GM08714 (cell line): ENCODE data around the gene CHST8.

Experiments
- H3K4me3 ChIP-seq: fragments of 200-500 bp; sonication (Bioruptor generic); 2 replicates; pipeline ENCODE4 v1.5.1; 2014; ENCODE audit warnings: mild to moderate bottlenecking, low read length, inconsistent platforms
- ZNF274 ChIP-seq: IDR thresholded peaks from 2 replicates; pipeline ENCODE4 v1.6.1; 2012; ENCODE audit warnings: mild to moderate bottlenecking, low read depth, low read length

Gene CHST8

DNA sequence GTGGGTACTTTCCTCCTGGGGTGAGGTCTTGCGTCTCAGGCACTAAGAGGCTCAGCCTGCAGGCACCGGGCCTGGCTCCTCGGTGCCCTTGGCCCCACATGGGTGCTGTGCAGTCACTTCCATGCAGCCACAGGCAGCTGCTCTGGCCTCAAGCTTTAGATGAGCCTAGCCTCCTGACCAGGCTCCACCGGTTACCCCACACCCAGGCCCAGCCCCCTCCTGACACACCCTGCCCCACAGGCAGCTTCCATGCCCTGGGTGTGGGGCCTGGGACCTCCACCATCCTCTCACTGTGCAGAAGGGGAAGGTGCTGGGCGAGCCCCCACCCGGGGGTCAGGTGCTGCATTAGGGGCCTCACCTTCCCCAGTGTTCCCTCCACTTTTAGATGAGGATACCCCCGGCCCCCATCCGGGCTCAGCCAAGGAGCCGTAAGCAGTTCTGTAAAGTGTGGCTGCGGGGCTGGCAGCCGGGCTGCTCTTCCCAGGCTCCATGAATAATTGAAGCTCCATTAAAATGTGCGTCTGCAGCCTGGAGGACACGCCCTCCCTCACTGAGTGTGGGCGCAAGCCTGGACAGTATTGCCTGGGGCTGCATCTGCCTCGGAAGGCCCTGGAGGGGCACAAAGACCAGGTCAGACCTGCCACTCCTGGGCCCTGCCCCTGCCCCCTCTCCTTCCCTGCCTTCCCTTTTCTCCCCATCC, 102.4 kb downstream of the CHST8 start:
- no peak overlapping the region for H3K4me3 ChIP-seq
- TF ChIP-seq ZNF274: no peak

DNA sequence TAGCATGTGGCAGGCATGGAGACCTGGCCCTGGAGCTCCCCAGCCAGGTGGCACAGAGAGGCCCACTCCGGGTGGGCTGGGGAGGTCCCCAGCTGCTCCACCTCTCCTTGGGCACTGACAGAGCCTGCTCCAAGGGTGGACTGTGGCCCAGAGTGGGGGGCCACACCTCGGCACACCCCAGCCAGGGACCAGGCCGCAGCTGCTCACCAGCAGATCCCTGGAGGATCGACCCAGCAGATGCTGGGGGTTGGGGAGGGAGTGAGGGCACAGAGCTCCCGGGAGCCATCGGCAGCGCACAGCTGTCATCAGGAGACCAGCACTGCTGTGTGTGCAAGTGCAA, 102.9 kb downstream of the CHST8 start:
- no peak for TF ChIP-seq ZNF274
- H3K4me3 ChIP-seq: no peak overlapping the region

DNA sequence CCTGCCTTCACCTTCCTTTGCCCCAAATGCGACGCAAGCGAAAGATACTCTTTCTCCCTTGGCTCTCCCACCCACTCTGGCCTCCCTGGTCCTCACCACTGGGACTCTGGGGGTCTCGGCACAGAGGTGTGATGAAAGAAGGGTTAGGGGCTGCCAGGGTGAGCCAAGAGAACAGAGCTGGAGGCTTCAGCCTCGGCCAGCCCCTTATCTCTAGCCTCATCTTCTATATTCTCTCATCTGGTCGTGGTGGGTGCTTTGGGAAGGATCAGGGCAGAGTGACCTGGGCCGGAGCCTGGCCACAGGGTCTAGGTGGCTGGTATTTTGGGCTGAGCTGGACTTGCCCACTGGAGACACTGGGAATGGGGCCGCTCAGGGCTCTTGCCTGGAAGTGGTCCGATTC, 103.8 kb downstream of the CHST8 start:
- H3K4me3 ChIP-seq: no peak overlapping the region
- TF ChIP-seq ZNF274: no peak

DNA sequence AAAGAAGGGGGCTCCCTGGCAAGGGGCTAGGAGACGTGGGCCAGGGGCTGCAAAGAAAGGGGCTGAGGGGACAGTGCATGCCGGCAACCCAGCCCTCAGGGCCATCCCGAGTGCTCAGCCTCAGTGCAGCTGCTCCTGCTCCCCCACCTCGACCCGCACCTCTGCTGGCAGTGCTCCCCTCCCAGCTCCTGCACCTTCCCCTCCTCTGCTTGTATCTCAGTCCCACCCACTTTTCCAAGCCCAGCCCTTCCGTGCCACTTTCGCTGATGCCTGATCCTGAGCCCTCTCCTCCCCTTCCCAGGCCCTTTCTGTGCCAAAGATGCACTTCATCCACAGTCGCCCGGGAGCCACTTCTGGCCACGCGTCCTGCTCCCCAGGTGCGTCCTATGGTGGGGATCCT, 105.0 kb downstream of the CHST8 start:
- TF ChIP-seq ZNF274: no peak
- H3K4me3 ChIP-seq: no peak overlapping the region

DNA sequence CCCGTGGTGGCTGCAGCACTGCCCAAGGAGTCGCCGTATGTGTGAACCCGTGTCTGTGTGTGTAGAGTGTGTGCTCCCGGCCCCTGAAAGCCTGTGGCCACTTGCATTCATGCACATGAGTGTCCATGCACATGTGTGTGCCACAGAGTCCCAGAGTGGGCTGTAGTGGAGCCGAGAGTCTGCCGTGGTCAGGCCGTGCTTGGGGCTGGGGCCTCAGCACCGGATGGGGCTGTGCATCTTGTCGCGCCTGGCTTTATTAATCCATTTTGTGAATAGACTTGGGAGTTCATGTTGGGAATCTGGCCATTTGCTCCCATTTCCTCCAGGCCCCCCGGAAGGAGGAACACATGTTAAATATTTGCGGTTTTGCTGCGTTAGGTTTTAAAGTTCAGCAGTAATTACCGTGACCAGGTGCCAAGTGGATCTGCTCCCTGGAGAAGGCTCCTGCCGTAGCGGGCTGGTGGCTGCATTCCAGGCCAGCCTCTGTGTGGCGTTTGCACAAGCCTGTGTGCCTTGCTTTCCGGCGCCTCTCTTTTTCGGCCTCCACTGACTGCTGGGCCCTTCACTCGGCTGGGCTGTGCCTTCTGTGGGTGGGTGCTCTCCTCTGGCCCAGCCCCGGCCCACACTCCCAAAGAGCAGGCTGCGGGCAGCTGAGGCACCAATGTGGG, 105.7 kb downstream of the CHST8 start:
- no peak for TF ChIP-seq ZNF274
- no peak overlapping the region for H3K4me3 ChIP-seq

DNA sequence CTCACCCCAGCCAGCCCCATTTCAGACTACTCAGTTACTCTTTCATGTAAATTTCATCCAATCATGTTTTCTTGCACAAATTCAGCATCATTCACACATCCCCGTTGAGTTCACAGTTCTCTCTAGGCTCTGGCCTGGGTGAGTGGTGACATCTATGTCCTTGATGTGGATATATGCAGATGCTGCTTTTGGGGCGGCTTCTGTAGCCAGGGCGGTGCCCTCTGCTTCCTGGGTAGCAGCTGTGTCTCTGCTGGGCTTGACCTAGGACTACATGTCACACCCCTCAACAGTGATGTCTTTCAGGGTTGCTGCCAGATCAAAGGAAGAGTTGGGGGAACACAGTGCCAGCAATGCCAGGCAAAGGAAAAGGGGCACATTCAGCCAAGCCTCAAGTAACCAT, 106.4 kb downstream of the CHST8 start:
- H3K4me3 ChIP-seq: no peak overlapping the region
- TF ChIP-seq ZNF274: no peak

DNA sequence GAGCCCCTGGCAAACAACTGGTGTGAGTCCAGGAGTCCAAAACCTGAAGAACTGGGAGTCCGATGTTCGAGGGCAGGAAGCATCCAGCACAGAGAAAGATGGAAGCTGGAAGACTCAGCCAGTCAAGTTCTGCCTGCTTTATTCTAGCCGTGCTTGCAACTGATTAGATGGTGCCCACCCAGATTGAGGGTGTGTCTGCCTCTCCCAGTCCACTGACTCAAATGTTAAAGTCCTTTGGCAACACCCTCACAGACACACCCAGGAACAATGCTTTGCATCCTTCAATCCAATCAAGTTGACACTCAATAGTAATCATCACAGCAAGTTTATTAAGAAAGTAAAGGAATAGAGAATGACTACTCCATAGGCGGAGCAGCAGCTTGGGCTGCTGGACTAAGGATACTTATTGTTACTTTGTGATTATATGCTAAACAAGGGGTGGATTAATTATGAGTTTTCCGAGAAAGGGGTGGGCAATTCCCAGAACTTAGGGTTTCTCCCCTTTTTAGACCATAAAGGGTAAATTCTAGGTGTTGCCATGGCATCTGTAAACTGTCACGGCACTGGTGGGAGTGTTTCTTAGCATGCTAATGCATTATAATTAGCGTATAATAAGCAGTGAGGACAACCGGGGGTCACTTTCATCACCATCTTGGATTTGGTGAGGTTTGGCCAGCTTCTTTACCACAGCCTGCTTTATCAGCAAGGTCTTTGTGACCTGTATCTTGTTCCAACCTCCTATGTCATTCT, 109.3 kb downstream of the CHST8 start:
- TF ChIP-seq ZNF274: no peak
- H3K4me3 ChIP-seq: no peak overlapping the region

DNA sequence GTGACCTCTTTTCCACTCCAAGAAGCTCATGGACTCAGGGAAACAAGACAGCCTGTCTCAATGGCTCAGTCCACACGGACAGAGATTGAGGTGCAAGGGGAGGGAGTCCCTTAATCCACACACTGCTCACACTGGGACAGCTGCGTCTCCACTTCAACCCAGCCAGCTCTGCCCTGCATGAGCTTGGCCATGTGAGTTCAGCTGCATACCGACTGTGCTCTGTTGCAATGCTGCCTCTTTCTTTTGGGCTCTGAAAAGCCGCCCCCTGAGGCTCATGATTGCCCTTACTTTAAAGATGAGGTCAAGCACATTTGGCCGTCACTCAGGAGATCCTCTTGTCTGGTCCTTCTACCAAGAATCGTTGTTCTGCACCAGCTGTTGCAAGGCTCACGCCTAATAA, 110.1 kb downstream of the CHST8 start:
- no peak for TF ChIP-seq ZNF274
- H3K4me3 ChIP-seq: no peak overlapping the region

DNA sequence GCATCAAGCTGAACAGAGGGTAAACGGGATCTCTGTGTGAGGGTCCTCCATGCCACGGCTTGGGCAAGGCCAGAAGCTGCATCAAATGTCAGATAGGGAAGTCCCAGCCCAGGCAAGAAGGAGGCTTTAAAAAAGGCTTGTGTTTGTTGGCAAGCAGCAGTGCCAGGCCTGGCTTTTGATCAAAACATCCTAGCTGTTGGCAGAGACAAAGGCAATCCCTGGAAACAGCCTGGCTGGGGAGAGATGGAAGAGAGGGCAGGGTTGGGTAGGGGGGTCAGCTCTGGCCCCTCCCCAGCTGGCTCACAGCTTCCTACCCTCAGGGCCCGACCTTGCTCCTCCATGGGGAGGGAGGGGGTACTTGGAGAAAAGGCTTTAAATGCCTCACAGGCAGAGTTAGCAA, 113.2 kb downstream of the CHST8 start:
- TF ChIP-seq ZNF274: no peak
- H3K4me3 ChIP-seq: no peak overlapping the region

DNA sequence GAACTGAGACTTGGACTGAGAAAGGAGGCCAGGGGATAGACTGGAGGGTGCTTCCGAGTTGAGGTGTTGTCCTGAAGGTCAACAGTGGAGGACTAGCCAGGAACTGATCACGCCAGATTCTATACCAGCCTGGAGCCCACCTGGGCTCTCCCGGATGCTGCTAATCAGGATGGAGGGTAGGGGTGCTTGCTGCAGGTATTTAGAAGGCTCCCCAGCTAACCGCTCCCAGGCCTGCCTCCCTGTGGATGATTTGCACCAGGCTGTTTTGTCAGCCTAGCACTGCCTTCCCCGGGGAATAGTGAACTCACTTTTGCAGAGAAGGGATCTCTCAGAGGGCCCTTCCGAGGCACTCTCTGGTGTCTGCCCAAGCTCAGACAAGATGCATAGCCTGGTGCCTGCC, 114.4 kb downstream of the CHST8 start:
- TF ChIP-seq ZNF274: no peak

DNA sequence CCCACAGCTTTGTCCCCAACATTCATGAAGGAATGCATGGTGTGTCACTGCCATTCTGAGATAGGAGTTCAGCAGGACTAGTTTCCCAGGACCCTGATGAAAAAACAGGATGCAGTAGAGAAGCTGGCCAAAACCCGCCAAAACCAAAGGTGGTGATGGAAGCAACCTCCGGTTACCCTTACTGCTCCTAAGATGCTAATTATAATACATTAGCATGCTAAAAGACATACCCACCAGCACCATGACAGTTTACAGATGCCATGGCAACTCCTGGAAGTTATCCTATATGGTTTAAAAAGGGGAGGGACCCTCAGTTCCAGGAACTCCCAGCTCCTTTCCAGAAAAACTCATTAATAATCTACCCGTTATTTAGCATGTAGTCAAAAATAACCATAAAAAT, 115.0 kb downstream of the CHST8 start:
- no peak for TF ChIP-seq ZNF274
- H3K4me3 ChIP-seq: no peak overlapping the region

More for the DNA sequence above, 114.4 kb downstream of the CHST8 start:
- H3K4me3 ChIP-seq: no peak overlapping the region

DNA sequence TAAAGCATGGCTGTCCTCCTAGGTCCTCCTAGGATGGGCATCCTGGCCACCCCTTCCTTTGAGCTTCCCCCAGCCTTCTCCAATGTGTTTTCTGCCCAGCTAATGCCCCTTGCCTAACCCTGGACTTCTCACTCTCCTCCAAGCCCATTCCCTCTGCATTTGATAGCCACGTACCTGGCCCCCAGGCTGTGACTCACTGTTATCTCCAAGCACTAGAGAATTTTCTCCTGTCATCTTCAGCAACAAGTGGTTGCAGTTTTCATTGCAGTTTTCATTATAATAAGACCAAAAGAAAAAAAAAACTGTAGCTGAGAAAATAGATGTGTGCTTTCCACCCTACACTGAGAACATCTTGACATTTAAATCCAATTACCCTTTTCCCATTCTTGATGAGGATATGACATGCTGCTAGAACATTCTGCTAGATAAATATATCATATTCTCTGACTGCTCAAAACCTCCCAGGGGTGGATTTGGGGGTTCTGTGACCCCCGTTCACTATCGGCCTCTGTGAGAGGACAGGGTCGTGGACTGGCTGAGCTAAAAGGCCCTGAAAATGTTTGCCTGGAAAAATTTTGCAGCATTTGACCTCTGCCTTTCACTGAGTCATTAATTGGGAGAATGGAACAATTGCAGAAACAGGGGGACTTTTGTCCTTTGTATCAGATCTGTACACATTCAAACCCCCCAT, 116.1 kb downstream of the CHST8 start:
- H3K4me3 ChIP-seq: no peak overlapping the region
- no peak for TF ChIP-seq ZNF274

DNA sequence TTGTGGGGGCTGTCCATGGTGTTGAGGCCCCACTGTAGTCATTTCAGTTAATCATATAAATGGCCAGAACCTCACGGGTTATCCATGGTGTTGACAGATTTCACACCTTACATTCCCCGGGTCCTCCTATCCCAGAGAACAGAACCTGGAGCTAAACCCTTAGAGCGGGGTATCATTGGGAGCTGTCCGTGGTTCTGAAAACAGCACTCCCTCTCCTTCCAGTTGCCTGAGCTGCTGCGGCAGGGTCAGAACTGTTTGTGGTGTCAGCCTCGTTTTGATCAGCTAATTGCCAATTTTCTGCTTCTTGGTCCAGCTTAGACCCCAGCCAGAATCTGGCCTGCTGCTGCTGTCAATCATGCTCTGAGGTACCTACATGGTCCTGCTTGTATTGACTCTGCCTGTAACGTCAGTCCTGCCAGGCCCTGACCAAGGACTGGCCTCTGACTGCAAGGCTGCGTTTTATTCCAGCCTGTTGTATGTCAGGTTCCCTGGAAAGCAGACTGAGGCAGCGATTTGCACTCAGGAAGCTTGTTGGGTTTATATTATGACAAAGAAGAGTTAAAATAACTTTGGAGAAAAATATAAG, 119.2 kb downstream of the CHST8 start:
- no peak for TF ChIP-seq ZNF274
- H3K4me3 ChIP-seq: no peak overlapping the region

DNA sequence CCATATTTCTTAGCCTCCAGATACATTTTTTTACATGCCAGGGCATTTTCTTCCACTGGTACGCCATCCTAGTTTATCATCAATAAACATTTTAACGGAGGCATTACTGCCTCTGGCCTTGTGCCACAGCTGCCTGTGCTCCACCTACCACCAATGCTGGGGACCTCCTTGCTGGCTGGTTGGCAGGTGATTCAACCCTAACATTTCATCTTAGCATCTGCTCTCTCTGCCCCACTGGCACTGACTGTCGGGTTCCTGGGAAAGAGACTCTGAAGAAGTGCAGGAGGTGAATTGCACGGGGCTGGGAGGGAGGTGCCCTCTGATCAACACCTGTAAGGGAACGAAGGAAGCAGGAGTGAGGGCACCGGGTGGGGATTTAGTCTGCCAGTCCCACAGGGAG, 123.5 kb downstream of the CHST8 start:
- no peak overlapping the region for H3K4me3 ChIP-seq
- TF ChIP-seq ZNF274: no peak
